H9 (cell line): ENCODE results near the gene KDSR. TPM values are rescaled to one million over a fixed set of nuclear protein-coding genes. Genes with fewer than 3 reads are reported as not detected.

Source experiments
- DNase-seq: peaks from one replicate; pipeline ENCODE4 v3.0.0-alpha.2; 2017
- H2AFZ ChIP-seq: one replicate; pipeline ENCODE4 v1.6.1; 2013; ENCODE audit warnings: mild to moderate bottlenecking, low read length, control low read depth, moderate library complexity
- H2AK5ac ChIP-seq: 2 replicates; pipeline ENCODE4 v1.6.1; 2013; ENCODE audit warnings: low read length, control low read depth, mixed read lengths; ENCODE audit not compliant: insufficient read length
- H2BK120ac ChIP-seq: one replicate; pipeline ENCODE4 v1.6.1; 2013; ENCODE audit warnings: low read depth, mild to moderate bottlenecking, low read length, control low read depth, inconsistent platforms; ENCODE audit not compliant: poor library complexity, severe bottlenecking
- H2BK12ac ChIP-seq: 2 replicates; pipeline ENCODE4 v1.6.1; 2013; ENCODE audit warnings: low read length, control low read depth, mixed read lengths, low read depth; ENCODE audit not compliant: insufficient read length
- H2BK15ac ChIP-seq: 2 replicates; pipeline ENCODE4 v1.6.1; 2013; ENCODE audit warnings: low read depth, low read length, control low read depth
- H2BK20ac ChIP-seq: one replicate; pipeline ENCODE4 v1.6.1; 2013; ENCODE audit warnings: low read depth, mild to moderate bottlenecking, low read length, control low read depth, inconsistent platforms; ENCODE audit not compliant: poor library complexity, severe bottlenecking
- H2BK5ac ChIP-seq: 2 replicates; pipeline ENCODE4 v1.6.1; 2013; ENCODE audit warnings: low read length, control low read depth, mixed read lengths; ENCODE audit not compliant: insufficient read length
- H3K14ac ChIP-seq: 2 replicates; pipeline ENCODE4 v1.6.1; 2013; ENCODE audit warnings: low read length, control low read depth; ENCODE audit not compliant: insufficient read depth
- H3K18ac ChIP-seq: 2 replicates; pipeline ENCODE4 v1.6.1; 2013; ENCODE audit warnings: low read depth, mild to moderate bottlenecking, mixed read lengths, low read length, control low read depth; ENCODE audit not compliant: insufficient read length
- H3K23ac ChIP-seq: 2 replicates; pipeline ENCODE4 v1.6.1; 2013; ENCODE audit warnings: low read length, control low read depth, mixed read lengths, low read depth; ENCODE audit not compliant: insufficient read length
- H3K23me2 ChIP-seq: 2 replicates; pipeline ENCODE4 v1.6.1; 2013; ENCODE audit warnings: low read depth, mild to moderate bottlenecking, mixed read lengths, low read length, control low read depth; ENCODE audit not compliant: insufficient read length, poor library complexity, severe bottlenecking
- H3K27ac ChIP-seq: 2 replicates; pipeline ENCODE4 v1.5.1; 2013; ENCODE audit warnings: low read length, control low read depth, mixed read lengths, low read depth; ENCODE audit not compliant: insufficient read length
- H3K27me3 ChIP-seq: 2 replicates; pipeline ENCODE4 v1.6.1; 2013; ENCODE audit warnings: low read length, control low read depth, inconsistent platforms; ENCODE audit not compliant: insufficient read depth
- H3K4ac ChIP-seq: 2 replicates; pipeline ENCODE4 v1.6.1; 2013; ENCODE audit warnings: low read depth, mild to moderate bottlenecking, control low read depth, inconsistent platforms, low read length, moderate library complexity
- H3K4me1 ChIP-seq: 2 replicates; pipeline ENCODE4 v1.6.1; 2013; ENCODE audit warnings: low read length, control low read depth, inconsistent platforms; ENCODE audit not compliant: insufficient read depth
- H3K4me2 ChIP-seq: 2 replicates; pipeline ENCODE4 v1.6.1; 2013; ENCODE audit warnings: low read length, control low read depth, mixed read lengths; ENCODE audit not compliant: insufficient read length, insufficient read depth
- H3K56ac ChIP-seq: 2 replicates; pipeline ENCODE4 v1.6.1; 2013; ENCODE audit warnings: low read depth, mild to moderate bottlenecking, mixed read lengths, low read length, control low read depth; ENCODE audit not compliant: insufficient read length
- H3K79me1 ChIP-seq: 2 replicates; pipeline ENCODE4 v1.6.1; 2013; ENCODE audit warnings: low read depth, mild to moderate bottlenecking, moderate library complexity, low read length, control low read depth, inconsistent platforms; ENCODE audit not compliant: insufficient read depth, poor library complexity, severe bottlenecking
- H3K79me2 ChIP-seq: 2 replicates; pipeline ENCODE4 v1.6.1; 2013; ENCODE audit warnings: low read length, control low read depth, inconsistent platforms; ENCODE audit not compliant: insufficient read depth
- H3K9ac ChIP-seq: 2 replicates; pipeline ENCODE4 v1.6.1; 2013; ENCODE audit warnings: low read length, control low read depth, mixed read lengths; ENCODE audit not compliant: insufficient read length; ENCODE audit errors: extremely low read depth
- H3K9me3 ChIP-seq: one replicate; pipeline ENCODE4 v1.6.1; 2013; ENCODE audit warnings: low read depth, low read length, inconsistent platforms; ENCODE audit not compliant: control insufficient read depth
- H3T11ph ChIP-seq: one replicate; pipeline ENCODE4 v1.6.1; 2013; ENCODE audit warnings: mild to moderate bottlenecking, low read length, control low read depth, inconsistent platforms
- H4K20me1 ChIP-seq: one replicate; pipeline ENCODE4 v1.6.1; 2013; ENCODE audit not compliant: control insufficient read depth, insufficient read length, insufficient read depth
- H4K5ac ChIP-seq: 2 replicates; pipeline ENCODE4 v1.6.1; 2013; ENCODE audit warnings: low read depth, mild to moderate bottlenecking, mixed read lengths, low read length, control low read depth; ENCODE audit not compliant: insufficient read length
- H4K8ac ChIP-seq: replicated peaks from 2 replicates; pipeline ENCODE4 v1.6.1; 2013; ENCODE audit warnings: low read length, control low read depth, mixed read lengths, low read depth; ENCODE audit not compliant: insufficient read length
- H4K91ac ChIP-seq: 2 replicates; pipeline ENCODE4 v1.6.1; 2013; ENCODE audit warnings: low read depth, mild to moderate bottlenecking, moderate library complexity, mixed read lengths, low read length, control low read depth; ENCODE audit not compliant: insufficient read length
- H3K27ac Mint-ChIP-seq, 3 experiments: 2 replicates in 2 of 3; 3 replicates in 1 of 3; pipeline ENCODE4 v1.8.0; 2020 to 2021; ENCODE audit warnings: mixed read lengths in 3 of 3, mild to moderate bottlenecking in 1 of 3, moderate library complexity in 1 of 3
- H3K27me3 Mint-ChIP-seq: 2 replicates; pipeline ENCODE4 v1.8.0; 2021; ENCODE audit warnings: low read depth, mild to moderate bottlenecking, moderate library complexity, mixed read lengths
- H3K36me3 Mint-ChIP-seq, 3 experiments: 2 replicates in 2 of 3; 3 replicates in 1 of 3; pipeline ENCODE4 v1.8.0; 2020 to 2021; ENCODE audit warnings: low read depth in 3 of 3, mixed read lengths in 3 of 3; ENCODE audit not compliant: insufficient read depth in 1 of 3
- H3K4me1 Mint-ChIP-seq, 2 experiments: 2 replicates each; pipeline ENCODE4 v1.8.0; 2020; ENCODE audit warnings: mixed read lengths in 2 of 2
- H3K4me3 Mint-ChIP-seq, 2 experiments: 2 replicates in 1 of 2; 3 replicates in 1 of 2; pipeline ENCODE4 v1.8.0; 2020 to 2021; ENCODE audit warnings: mild to moderate bottlenecking in 2 of 2, mixed read lengths in 2 of 2, moderate library complexity in 1 of 2
- H3K9me3 Mint-ChIP-seq, 2 experiments: 2 replicates in 1 of 2; 3 replicates in 1 of 2; pipeline ENCODE4 v1.8.0; 2020; ENCODE audit warnings: mild to moderate bottlenecking in 2 of 2, mixed read lengths in 2 of 2, moderate library complexity in 1 of 2
- CTCF ChIP-seq: fragments of 200-600 bp; sonication (generic); conservative IDR thresholded peaks from 3 replicates; pipeline ENCODE4 v1.8.0; 2021; ENCODE audit warnings: antibody characterized with exemption, mild to moderate bottlenecking
- WGBS: extraction: QIAGEN DNeasy Blood & Tissue Kit; methylation state at CpG from one replicate; pipeline ENCODE4 v1.1.7; 2013; ENCODE audit warnings: missing lambda C conversion rate, low lambda C conversion rate, mixed read lengths; ENCODE audit not compliant: insufficient read length; ENCODE audit errors: extremely low coverage; 5-methylcytosine and 5-hydroxymethylcytosine counted together
- total RNA-seq: library from RNA; stranded (reverse); gene quantifications from 2 replicates; pipeline ENCODE4 v1.2.1, GENCODE V29; 2021

Gene KDSR
- total RNA-seq, 1 experiment from 2014 or later, result 58.5 TPM

- Histone ChIP-seq H3K9me3 (no peaks in the 10 kb centered on the region), H2BK15ac (no peak overlapping the region), H3K79me2 (no peaks in the 10 kb centered on the region), H2BK120ac (no peak overlapping the region), H3K9ac (no peak overlapping the region), H3K79me1 (no peaks in the 10 kb centered on the region), H3K56ac (no peak overlapping the region), H3K23me2 (no peaks in the 10 kb centered on the region), H3K27ac (no peak overlapping the region), H4K5ac (no peak overlapping the region), H2AFZ (no peak overlapping the region), H3K4ac (no peak overlapping the region), H4K8ac (no peak overlapping the region), H3K27me3 (no peaks in the 10 kb centered on the region), H2BK12ac (no peak overlapping the region), H2AK5ac (no peak overlapping the region), H4K91ac (no peak overlapping the region), H3K14ac (no peak overlapping the region), H4K20me1 (no peaks in the 10 kb centered on the region), H3K23ac (no peak overlapping the region), H3K4me2 (no peak overlapping the region), H2BK5ac (no peak overlapping the region), H2BK20ac (no peak overlapping the region), H3K4me1 (no peaks in the 10 kb centered on the region; the same call in 1 of the 2 replicates), H3T11ph (no peak overlapping the region), H3K18ac (no peak overlapping the region)
- no peaks in the 10 kb centered on the region; the same call in 1 of the 2 replicates for H3K27me3 Mint-ChIP-seq
- H3K4me3 Mint-ChIP-seq, result no peak overlapping the region
- H3K27ac Mint-ChIP-seq, result no peak overlapping the region
- TF ChIP-seq CTCF, result no peak
- DNase-seq, result no peak
- H3K4me1 Mint-ChIP-seq, result peaks cover 10 to 20% of the 10 kb centered on the region in 2 experiments
- no CpG with 5 or more reads among the region's 4 CpGs for WGBS
- no peaks in the 10 kb centered on the region for H3K36me3 Mint-ChIP-seq
- H3K9me3 Mint-ChIP-seq, result no peaks in the 10 kb centered on the region
Observed at GRCh38 chr18:63286926-63287325, 80.1 kb downstream of the KDSR start.
